NCI-H2227 (cell line): Measurements from ENCODE around the gene CCDC197.

ENCODE experiments used
- DNase-seq: peaks from one replicate; lab custom pipeline; 2025; ENCODE audit not compliant: unreplicated experiment; lab: John Stamatoyannopoulos, UW

CCDC197 gene

GRCh38 chr14:93977171-93977570 lies 19.9 kb upstream of the CCDC197 start:
- no peak for DNase-seq

GRCh38 chr14:93977790-93978581 lies 19.1 kb upstream of the CCDC197 start:
- no peak for DNase-seq

GRCh38 chr14:93978735-93979134 lies 18.4 kb upstream of the CCDC197 start:
- no peak for DNase-seq

GRCh38 chr14:93980456-93981201 lies 16.5 kb upstream of the CCDC197 start:
- DNase-seq = no peak

- no peak for DNase-seq
Measured at GRCh38 chr14:93981316-93982229, 15.5 kb upstream of the CCDC197 start.

GRCh38 chr14:93982230-93983007 lies 14.7 kb upstream of the CCDC197 start:
- DNase-seq = no peak

GRCh38 chr14:93984070-93984469 lies 13.0 kb upstream of the CCDC197 start:
- no peak for DNase-seq

- no peak for DNase-seq
Measured at GRCh38 chr14:93984987-93985410, 12.1 kb upstream of the CCDC197 start.

GRCh38 chr14:93986955-93987354 lies 10.1 kb upstream of the CCDC197 start:
- no peak for DNase-seq

- no peak for DNase-seq
Measured at GRCh38 chr14:93987376-93987775, 9.7 kb upstream of the CCDC197 start.

- no peak for DNase-seq
Measured at GRCh38 chr14:93987815-93988476, 9.2 kb upstream of the CCDC197 start.

GRCh38 chr14:93989939-93990338 lies 7.2 kb upstream of the CCDC197 start:
- DNase-seq = no peak

GRCh38 chr14:93991212-93991611 lies 5.9 kb upstream of the CCDC197 start:
- no peak for DNase-seq

GRCh38 chr14:93991649-93992048 lies 5.5 kb upstream of the CCDC197 start:
- no peak for DNase-seq

GRCh38 chr14:93993382-93993781 lies 3.7 kb upstream of the CCDC197 start:
- no peak for DNase-seq

- DNase-seq = no peak
Measured at GRCh38 chr14:93994919-93995682, 2.0 kb upstream of the CCDC197 start.

- no peak for DNase-seq
Measured at GRCh38 chr14:93996130-93996695, 888 bp upstream of the CCDC197 start.

GRCh38 chr14:93997916-93998870 lies 1.1 kb downstream of the CCDC197 start:
- no peak for DNase-seq
